ENCODE measurements around the gene ARHGAP10.
"Not testable (repeated sequence)": the region's sequence is repeated elsewhere in the genome, so short reads cannot be mapped to it uniquely, and the experiment has no call there.

The ARHGAP10 gene

DNA sequence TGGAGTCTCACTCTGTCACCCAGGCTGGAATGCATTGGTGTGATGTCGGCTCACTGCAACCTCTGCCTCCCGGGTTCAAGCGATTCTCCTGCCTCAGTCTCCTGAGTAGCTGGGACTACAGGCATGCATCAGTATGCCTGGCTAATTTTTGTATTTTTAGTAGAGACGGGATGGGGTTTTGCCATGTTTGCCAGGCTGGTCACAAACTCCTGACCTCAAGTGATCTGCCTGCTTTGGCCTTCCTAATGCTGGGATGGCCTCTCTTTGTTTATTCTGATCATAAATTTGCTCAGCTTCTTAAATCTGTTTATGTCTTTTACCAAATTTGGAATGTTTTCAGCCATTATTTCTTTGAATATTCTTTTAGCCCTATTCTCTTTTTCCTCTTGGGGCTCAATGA, 67.2 kb downstream of the ARHGAP10 start:
- DNase-seq = not testable (repeated sequence)

DNA sequence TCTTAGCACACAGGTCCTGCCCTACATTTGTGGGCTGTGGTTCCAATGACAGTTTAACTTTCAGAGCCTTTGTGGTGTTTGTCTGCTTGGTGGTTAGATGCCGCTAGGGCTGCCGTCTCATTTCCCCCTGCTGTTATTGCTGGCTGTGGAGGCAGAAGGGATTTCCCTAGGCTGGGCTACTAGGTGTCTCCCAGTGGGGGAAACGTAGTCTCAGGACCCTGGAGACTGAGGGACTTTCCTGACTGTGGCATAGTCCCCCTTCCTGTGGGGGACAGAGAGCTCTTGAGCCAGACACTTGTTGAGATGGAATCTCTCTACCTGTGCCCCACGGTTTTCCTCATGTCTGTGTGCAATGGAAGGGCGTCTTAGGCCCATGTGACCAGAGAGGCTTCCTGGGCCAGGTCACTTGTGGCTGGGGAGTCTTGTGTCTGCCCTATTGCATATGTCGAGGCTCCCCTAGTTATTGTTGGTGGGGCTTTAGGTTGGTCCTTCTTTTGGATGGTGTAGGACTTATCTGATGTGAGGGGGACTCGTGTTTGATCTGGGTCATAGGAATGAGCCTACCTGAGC, 68.2 kb downstream of the ARHGAP10 start:
- peak; percentile 29 to 38 for DNase-seq

DNA sequence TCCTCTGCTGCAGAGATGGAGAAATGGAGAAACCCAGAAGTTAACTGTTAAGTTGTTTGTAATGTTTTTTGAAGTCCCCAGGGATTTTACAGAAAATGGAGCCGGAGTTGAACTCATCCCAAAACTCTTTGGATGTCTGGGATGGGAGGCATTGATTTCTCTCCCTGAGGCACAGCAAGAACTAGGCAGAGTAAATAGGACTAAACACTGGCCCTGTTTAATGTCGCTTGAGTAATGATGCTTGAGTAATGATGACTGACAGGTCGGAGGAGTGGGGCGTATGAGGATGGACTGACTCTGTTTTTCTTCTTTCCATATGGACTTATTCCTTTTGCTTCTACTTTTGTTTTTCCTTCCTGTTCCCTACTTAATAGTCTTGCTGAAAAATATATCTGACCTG, 69.9 kb downstream of the ARHGAP10 start:
- DNase-seq = no peak

DNA sequence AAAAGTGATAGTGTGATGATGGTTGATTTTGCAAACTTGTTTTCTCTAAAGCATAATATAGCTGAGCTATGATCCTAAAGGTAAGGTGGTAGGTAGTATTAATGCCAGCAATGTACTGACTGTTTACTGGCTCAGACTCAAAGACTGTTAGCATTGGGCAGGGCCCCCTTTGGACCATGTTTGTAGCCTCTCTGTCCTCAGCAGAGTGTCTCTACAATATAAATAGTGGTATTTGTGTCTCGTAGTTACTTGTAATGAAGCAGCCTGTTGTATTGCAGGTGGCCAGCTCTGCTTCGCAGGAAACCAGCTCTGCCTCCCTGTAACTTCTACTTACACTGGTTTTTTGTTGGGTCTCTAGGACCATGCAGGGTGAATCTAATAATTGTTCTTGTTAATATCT, 70.5 kb downstream of the ARHGAP10 start:
- DNase-seq = no peak

DNA sequence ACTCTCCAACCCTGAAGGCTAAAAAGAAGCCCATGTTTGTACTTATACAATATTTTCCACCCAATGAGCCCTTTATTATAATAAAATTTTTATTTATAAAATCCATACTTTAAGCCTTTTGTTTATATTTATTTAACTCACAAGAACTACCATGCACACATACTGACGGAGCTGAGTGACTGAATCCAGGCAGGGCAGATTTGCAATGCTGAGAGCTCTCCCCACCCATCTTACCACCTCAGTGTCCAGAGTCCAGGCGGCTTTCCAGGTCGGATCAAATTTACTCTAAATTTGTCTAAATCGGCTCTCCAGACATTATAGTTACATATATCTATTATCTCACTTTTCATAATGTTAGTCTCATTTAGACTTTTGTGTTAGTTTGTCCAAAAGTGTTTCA, 74.1 kb downstream of the ARHGAP10 start:
- no peak for DNase-seq

DNA sequence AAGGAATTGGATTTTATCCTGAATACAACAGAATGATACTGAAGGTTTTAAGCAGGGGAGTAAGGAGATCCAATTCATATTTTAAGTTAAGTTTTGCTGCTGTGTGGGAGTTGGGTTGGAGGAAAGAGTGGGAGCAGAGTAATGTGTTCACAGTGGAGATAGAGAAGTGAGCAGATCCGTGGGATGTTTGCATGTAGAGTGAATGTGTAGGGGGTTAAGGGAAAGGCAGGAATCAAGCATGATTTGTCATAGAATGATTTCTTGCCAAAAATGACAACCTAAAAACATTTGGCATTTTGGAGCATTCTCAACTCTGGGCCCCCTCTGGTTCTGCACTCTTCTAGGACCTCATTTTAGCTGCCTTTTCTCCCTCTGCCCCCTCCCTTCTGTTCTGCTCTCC, 76.6 kb downstream of the ARHGAP10 start:
- no peak for DNase-seq

DNA sequence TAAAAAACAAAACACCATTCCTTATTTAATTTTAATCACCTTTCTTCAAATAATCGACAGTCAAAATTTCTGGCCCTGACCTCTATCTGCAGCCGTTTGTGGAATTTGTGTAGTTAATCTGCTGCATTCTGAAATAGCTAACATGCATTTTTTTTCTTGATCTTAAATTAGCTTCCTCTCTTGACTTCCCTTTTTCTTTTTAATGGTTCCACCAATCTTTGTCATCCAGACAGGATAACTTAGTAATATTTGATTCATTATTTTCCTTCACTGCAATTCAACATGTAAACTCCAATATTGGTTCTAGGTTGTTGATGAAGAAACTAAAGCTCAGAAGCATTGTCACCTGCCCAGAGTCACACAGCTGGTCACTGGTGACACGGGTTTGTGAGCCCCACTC, 77.3 kb downstream of the ARHGAP10 start:
- no peak for DNase-seq

DNA sequence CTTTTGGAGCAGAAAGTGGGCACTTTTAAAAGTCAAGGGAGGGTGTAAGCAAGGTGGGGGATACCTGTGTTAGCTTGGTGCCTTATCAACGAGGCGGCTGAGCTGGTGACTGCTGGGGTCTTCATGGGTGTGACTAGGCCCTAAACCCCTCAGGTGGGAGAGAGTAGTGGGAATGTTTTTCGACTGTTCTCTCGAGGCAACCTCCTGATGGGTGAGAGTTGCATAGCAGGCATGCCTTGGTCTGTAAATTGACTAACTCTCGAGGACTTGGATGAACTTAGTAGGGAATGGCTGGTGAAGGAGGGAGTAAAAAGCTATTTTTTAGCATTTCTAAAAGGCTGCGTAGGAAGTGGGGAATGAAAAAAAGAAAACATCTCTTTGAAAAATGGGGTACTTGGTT, 80.0 kb downstream of the ARHGAP10 start:
- DNase-seq = no peak

DNA sequence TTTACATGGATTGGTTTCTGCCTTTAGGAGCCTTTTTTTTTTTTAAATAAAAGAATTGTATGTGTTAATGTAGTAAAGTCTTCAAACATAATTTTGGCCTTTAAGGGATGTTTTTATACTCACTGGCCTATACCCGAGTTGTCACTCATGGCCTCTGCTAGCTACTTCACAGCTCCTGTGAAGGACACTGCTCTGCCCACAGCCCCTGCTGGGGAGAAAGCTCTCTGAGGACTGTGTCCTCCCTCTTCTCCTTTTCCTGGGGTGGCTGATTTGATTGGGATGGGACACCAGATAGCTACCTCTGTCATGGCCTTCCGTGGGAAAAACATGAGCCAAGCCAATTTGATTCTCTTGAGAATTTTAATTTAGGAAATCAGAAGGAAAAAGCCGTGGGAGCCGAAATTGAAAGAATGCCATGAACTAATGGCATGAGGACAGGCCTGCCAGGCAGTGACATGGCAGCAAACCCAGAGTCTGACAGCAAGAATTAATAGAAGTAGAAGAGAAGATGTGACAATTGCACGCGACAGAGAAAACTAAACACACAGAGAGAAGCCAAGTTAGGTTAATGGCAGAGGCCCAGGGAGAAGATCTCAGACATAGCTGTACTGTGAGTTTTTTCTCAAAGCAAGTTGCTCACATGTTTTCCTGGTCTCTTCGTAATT, 81.4 kb downstream of the ARHGAP10 start:
- no peak for DNase-seq

DNA sequence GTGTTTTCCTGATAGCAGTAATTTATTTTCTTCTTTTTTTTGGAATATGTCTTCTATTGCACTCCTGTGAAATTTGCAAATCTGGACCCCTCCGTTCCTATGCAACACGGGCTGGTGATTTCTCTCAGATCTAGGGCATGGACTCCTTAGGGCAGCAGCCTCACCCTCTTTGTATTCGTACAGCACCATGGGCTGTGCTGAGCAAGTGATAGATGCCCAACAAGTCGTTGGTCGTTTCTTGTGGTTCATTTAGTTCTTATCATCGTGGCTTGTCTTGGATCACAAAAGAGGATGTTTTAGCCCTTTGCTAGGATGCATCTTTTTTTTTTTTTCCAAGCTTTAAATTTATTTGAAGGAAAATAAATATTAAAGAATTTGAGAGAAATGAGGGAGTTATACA, 82.1 kb downstream of the ARHGAP10 start:
- no peak for DNase-seq

DNA sequence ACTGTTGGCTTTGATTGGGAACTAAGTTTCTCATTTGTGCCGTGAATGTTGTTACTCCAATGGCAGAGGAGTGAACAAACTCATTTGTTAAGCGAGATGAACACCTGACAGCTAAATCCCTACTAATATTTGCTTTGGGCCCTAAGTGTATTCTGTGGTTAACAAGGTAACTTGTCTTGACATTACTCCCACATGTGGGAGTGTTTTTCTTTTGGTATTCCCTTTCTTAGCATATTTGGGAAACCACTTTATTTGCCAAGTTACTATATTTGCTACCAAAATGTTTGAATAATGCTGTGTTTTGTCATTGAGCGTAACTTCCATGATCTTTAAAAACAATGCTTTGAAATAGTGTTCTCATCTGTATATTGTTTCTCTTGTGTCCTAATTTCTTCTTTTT, 82.5 kb downstream of the ARHGAP10 start:
- no peak for DNase-seq

DNA sequence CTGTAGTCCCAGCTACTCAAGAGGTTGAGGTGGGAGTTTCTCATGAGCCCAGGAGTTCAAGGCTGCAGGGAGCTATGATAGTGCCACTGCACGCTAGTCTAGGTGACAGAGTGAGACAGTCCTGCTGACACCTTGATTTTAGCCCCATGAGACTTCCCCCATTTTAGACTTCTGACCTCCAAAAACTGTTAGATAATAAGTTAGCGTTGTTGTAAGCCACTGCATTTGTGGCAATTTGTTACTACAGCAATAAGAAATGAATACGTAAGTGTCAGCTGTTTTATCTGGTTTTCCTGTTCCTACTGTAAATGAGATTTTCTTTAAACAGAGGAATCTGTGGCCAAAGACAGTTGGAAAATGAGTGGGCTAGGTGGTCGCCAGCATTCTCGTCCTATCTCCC, 83.9 kb downstream of the ARHGAP10 start:
- no peak for DNase-seq

DNA sequence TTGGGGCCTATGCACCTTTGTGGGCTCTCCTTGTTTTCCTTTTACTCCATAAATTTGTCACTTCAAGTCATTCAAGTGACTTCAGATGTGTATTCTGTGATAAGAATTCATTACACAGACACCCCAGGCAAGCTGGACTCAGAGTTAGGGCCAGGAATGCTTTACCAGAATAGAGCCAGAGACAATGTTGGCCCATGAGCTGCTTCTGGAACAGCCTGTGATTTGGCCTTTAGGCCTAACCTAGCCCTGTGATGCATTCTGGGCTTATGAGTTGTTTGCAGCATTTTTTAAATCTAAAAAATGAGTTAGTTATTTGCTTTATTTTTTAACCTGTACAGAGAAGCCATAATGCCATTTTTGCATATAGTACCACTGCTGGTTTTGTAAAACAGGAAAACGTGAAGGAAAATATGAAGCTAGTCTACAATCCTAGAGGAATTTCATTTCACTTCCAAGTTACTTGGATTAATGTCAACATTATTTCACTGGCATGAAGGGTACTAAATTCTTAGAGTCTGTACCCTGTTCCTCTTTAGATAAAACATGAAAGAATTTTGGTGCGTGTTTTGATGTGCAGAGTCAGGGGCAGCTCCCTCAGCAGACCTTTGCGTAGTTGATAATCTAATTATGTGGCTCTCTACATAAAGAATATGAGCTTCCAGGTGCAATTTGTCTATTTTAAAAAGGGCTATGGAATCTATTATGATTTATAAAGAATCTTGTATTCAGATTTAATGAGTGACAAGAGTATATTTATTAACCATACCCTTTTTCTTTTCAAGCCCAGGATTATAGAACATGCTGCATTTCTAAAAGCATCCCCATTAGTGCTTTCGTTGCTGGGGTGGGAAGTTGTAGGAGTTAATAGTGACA, 84.7 kb downstream of the ARHGAP10 start:
- no peak for DNase-seq

DNA sequence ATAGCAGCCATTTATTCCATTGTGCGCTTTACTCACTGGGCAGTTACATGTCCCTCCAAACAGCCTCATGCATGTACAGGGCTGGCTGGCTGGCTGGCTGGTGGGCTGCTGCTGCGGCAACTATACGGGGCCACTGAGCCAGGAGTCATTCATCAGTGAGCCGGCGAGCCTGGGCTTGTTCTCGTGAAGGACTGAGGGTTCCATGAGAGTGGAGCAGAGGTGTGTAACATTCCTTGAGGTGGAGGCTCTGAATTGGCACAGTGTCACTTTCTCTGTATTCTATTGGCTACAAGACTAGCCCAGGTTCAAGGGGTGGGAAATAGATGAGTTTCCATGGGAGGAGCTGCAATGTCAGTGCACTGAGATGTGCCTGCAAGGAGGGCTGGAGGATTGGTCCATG, 89.1 kb downstream of the ARHGAP10 start:
- DNase-seq = no peak

DNA sequence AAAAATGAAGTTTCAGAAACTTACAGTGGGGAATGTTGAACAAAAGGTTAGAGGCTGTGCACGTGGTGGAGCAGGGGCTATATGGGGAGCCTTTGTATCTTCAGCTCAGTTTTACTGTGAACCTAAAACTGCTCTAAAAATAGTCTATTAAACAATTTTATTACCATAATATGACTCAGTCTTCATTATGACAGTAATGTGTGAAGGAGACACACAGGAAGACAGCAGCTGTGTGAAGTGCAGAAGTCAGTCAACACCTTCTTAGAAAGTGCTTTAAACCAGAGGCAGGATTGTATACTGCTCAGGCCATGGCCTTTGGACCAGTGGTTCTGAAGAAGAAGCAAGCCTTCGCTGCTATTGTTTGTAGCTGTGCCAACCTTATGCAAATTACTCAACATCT, 89.7 kb downstream of the ARHGAP10 start:
- DNase-seq = no peak

DNA sequence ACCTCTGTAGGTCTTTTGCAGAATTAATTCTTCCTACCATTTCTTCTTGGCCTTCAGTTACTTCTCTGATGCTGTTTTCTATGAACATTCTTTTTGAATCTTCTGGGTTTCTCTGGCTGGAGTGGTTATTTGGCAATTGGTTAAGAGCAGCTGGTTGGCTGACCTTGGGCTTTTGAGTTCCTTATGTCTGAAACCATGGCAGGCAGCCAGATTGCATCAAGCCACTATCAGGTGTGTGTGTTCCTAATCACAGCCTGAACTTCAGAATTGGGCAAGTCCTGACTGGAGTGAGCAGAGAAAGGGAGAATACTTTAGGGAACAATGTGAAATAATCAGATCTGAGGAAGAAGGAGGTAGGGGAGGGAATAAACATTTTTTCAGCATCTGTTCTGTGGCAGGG, 90.2 kb downstream of the ARHGAP10 start:
- DNase-seq = no peak

DNA sequence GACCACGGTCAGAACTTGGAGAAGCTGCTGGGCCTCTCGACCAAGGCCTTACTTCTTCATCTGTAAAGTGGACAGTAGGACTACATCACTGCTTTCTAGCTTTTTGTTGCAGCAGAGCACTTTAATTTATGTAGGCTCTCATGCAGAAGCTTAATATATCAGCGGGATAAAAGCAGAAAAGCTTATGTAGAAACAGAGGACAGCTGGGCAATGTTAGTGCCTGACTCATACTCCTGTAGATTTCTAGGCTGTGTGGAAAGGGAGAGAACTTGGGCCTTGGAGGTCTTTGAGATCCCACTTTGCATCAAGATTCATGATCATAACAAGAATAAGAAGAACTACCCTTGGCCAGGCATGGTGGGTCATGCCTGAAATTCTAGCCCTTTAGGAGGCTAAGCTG, 91.2 kb downstream of the ARHGAP10 start:
- no peak for DNase-seq

DNA sequence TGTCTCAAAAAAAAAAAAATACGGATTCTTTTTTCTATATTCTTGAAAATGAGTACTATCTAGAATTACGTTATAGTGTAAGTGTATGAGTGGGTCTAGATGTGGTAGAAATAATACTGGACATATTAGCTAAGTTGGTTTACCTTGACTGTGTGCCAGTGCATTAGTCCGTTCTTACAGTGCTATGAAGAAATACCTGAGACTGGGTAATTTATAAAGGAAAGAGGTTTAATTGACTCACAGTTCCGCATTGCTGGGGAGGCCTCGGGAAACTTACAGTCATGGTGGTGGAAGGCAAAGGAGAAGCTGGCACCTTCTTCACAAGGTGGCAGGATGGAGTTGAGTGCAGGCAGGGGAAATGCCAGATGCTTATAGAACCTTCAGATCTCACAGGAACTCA, 92.4 kb downstream of the ARHGAP10 start:
- no peak for DNase-seq

DNA sequence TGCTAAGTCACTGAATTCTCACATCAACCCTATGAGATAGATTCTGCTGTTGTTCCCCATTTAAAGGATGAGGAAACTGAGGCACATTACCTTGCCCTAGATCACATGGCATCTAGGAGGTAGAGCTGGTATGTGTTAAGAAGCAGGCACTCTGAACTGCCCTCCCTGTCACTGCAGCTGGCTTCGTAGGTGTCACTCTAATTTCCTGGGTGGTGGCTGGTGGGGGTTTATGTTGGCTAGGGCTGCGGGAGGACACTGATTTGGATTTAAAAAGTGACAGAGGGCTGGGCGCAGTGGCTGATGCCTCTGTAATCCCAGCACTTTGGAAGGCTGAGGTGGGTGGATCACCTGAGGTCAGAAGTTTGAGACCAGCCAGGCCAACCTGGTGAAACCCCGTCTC, 93.0 kb downstream of the ARHGAP10 start:
- no peak for DNase-seq

DNA sequence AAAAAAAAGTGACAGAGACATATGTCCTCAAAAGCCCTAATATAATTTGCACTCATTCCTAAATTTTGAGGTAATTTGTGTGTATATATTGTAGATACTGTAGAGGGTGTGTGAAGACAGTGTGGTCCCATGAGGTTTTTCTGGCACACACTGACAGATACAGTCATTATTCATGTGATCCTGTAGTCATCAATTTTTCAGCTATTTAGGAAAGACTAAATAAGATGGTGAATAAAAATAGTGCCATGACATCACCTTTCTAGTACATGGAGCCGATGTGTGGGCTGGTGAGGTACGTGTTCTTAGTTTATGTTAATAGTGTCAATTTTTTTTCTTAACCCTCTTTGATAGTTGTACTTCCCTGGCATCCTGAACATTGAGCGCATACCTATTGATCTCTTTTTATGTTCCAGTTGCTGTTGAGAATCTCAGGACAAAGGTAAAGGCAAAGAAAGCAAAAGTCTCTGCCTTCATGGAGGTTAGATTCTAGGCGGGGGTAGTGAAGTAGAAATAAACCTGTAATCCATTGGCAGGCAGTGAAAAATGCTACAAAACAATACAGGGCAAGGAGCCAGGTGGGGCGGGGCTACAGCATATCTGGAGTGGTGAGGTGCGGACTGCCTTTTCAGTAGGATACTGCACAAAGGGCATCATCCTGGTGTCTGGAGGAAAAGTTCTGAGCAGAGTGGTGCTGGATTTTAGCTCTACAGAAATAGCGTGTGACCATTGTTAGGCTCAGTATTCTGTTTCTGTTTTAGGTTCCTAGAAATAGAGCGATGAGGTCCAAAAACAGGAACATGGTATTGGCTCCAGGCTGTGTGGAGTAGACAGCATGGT, 93.8 kb downstream of the ARHGAP10 start:
- no peak for DNase-seq

DNA sequence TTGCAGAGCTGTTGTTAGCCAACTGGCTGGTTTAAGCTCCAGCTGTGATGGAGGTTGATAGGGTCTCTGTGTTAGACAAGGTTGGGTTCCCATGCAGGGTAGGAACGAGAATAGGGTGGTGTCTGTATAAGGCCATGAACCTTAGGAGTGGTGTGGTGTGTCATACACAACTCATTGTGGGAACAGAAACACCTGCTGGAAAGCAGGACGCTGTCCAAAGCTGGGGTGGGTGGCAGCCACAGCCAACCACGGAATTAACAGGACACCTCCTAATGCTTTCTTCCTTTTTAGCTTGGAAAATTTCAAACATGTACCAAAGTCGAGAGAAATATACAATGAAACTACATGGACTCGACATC, 94.4 kb downstream of the ARHGAP10 start:
- DNase-seq = no peak

DNA sequence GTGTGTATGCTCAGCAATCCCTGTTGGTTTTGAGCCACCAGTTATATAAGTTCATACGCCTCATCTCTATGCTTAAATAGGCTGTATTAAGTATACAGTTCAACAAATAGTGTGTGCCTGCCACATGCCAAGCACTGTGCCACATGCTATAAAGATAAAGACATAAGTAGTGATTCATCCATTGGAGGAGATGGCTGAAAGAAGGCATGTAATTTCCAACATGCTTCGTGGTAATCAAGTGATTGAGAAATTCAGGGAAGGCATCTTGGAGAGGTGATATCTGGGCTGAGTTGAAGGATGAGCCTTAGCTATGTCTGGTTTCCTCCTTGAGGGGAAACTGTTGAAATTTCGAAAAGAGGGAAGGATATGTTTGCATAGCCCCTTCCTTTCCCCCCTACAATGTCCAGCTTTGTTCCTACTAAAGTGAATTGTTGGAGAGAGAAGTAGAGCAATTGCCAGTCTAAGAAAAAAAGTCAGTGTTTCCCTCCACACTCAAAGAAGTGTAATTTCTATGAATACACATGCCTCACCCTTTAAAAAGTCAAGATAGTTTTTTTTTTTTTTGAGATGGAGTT, 96.5 kb downstream of the ARHGAP10 start:
- DNase-seq = no peak

All from stimulated activated CD4-positive, alpha-beta T cell treated with anti-CD3 and anti-CD28 coated beads, Interleukin-2, amount 100 ng/mL, for 48 hours (primary cell).